H1 (cell line): ENCODE results near the gene PLEKHG2. TPM values are rescaled to one million over a fixed set of nuclear protein-coding genes. Genes with fewer than 3 reads are reported as not detected.

Source experiments
- ATF2 ChIP-seq: IDR thresholded peaks from 2 replicates; pipeline ENCODE4 v1.6.1; 2012; ENCODE audit warnings: low read length, inconsistent platforms
- KDM4A ChIP-seq: IDR thresholded peaks from one replicate; pipeline ENCODE4 v1.7.1; 2012; ENCODE audit warnings: low read depth, mild to moderate bottlenecking, moderate library complexity, low read length, inconsistent platforms; ENCODE audit not compliant: severe bottlenecking
- KDM5A ChIP-seq: fragments of 200-600 bp; IDR thresholded peaks from 2 replicates; pipeline ENCODE4 v1.7.1; 2012; ENCODE audit warnings: mild to moderate bottlenecking, low read length, inconsistent platforms, mixed read lengths
- TAF7 ChIP-seq: optimal IDR thresholded peaks from 2 replicates; pipeline ENCODE3; 2011; ENCODE audit warnings: low read depth, mild to moderate bottlenecking, inconsistent platforms, low read length, moderate library complexity, borderline replicate concordance
- polyA plus RNA-seq, 7 experiments: library from polyadenylated mRNA; depleted of rRNA in 3 of 7; stranded (reverse) in 5 of 7; unstranded in 2 of 7; fragments of >200 nt in 5 of 7; fragments of 200-250 nt in 2 of 7; gene quantifications; 1 replicate in 5 of 7; 2 replicates in 1 of 7; 4 replicates in 1 of 7; pipeline versions ENCODE4 v1.2.1 to v1.2.3, GENCODE V29; 2011 to 2013; ENCODE audit warnings: missing spikeins in 2 of 7, mixed read lengths in 2 of 7
- total RNA-seq: library from RNA; stranded (reverse); fragmentation: NEBNext Ultra II Directional; extraction: Animal tissue kit (Norgen Biotek cat#: 25700); gene quantifications from 2 replicates; pipeline ENCODE4 v1.2.1, GENCODE V29; 2021
- TF ChIP-seq, protein P1 (sequence below): IDR thresholded peaks from 2 replicates; pipeline ENCODE4 v1.6.1; 2011; ENCODE audit warnings: low read length, improper control_type of control experiment

Gene PLEKHG2
- total and polyA plus RNA-seq, 2 of the 8 experiments (the other 6 are each of a cell fraction or from before 2014, with no cell fraction given), result 16.9 to 65.7 TPM

DNA sequence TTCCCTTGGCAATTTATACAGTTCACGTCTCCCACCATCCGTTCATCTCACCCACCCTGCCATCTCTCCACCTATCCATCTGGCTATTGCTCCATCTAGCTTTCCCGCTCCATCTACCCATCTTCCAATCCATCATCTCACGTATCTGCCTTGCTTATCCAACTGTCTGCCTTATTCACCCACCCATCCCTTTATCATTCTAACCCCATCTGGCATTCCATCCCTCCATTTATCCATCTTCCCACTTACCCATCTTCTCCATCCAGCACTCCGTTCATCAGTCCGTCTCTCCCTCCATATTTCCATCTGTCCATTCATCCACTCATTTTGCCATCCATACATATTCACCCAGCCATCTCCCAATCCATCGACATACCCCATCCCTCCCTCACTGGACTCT, 13.3 kb downstream of the PLEKHG2 start (continued):
- TF ChIP-seq TAF7, result no peak
- TF ChIP-seq, protein P1, sequence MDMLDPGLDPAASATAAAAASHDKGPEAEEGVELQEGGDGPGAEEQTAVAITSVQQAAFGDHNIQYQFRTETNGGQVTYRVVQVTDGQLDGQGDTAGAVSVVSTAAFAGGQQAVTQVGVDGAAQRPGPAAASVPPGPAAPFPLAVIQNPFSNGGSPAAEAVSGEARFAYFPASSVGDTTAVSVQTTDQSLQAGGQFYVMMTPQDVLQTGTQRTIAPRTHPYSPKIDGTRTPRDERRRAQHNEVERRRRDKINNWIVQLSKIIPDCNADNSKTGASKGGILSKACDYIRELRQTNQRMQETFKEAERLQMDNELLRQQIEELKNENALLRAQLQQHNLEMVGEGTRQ, result no peak
- no peak for TF ChIP-seq KDM4A
- TF ChIP-seq ATF2, result no peak
- no peak for TF ChIP-seq KDM5A
